ENCODE results near the gene NDRG3. TPM values are rescaled to one million over a fixed set of nuclear protein-coding genes. Genes with fewer than 3 reads are reported as not detected.
"Not testable (repeated sequence)": the region's sequence is repeated elsewhere in the genome, so short reads cannot be mapped to it uniquely, and the experiment has no call there.

NDRG3 gene
- total RNA-seq, 1 donor from 2014 or later: 11.3 TPM

DNA sequence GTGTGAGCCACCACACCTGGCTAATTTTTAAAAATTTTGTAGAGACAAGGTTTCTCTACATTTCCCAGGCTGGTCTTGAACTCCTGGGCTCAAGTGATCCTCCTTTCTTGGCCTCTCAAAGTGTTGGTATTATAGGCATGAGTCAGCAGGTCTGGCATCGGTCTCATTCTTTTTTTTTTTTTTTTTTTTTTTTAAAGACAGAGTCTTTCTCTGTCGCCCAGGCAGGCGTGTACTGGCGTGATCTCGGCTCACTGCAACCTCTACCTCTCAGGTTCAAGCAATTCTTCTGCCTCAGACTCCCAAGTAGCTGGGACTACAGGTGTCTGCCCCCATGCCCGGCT, 137.5 kb downstream of the NDRG3 start:
- not testable (repeated sequence) for DNase-seq (ENCODE audit: low read depth in 2 of 2)

GRCh38 chr20:36607586-36608387, 138.1 kb downstream of the NDRG3 start:
- DNase-seq (ENCODE audit: low read depth in 2 of 2): no peak

- peak; percentile 39 to 41 for DNase-seq (ENCODE audit: low read depth in 2 of 2)
Measured at GRCh38 chr20:36606158-36607066, 139.5 kb downstream of the NDRG3 start.

DNA sequence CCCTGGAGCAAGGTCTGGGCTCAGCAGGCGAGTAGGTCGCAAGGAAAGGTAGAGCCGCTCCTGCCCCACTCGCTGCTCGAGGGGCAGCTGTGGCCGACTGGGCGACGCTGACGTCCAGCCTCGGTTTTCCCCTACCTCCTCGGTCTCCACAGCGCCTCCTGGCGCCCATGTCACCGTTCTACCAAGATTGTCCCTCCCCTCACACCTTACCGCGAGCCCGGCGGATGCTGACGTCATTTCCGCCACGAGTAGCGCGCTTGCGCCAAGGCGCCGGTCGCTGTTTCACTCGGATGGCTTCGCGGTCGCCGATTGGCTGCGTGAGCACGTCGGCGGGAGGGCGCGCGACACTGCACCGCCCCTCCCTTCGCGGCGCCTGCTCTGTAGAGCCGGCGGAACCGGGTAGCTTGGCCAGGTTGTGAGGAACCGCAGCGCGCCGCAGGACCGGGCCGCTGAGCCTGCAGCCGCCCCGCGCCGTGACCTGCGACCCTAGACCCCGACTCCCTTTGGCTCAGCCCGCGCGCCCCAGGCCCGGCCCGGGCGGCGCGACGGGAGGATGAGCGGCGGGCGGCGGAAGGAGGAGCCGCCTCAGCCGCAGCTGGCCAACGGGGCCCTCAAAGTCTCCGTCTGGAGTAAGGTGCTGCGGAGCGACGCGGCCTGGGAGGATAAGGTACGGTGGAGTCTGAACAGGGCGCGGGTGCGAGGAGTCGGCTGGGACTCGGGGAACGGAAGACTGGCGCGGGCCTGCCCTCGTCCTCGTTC, 140.3 kb downstream of the NDRG3 start, which contains the start of gene RAB5IF:
TSS of gene RAB5IF (plus strand) at position 381 of the 759 bp plus-strand sequence. CDS start at position 554, 173 bp downstream.
- DNase-seq (ENCODE audit: low read depth in 2 of 2): peak; percentile 99 to 100

- DNase-seq (ENCODE audit: low read depth in 2 of 2): peak in 1 of 2 donors; percentile 41
Measured at GRCh38 chr20:36604952-36605398, 140.9 kb downstream of the NDRG3 start.

Other genes with a start within 250 kb of the NDRG3 start
- gene MYL9, start 204.6 kb downstream of the NDRG3 start, total RNA-seq: 0.60 and 1.1 TPM in 2 replicates
- 15.5 and 22.0 TPM in 2 replicates for gene TGIF2, start 172.5 kb downstream of the NDRG3 start, total RNA-seq
- gene RAB5IF, start 140.3 kb downstream of the NDRG3 start, total RNA-seq: 73.2 and 77.0 TPM in 2 replicates
- gene SLA2, start 99.9 kb downstream of the NDRG3 start, total RNA-seq: not detected in 2 replicates
- 10.3 and 12.2 TPM in 2 replicates for gene DSN1, start 27.7 kb upstream of the NDRG3 start, total RNA-seq
- under 0.01 TPM in 1 of 2 replicates, not detected in the other for gene TLDC2, start 130.0 kb upstream of the NDRG3 start, total RNA-seq
- gene SAMHD1, start 205.6 kb upstream of the NDRG3 start, total RNA-seq: 8.9 and 17.2 TPM in 2 replicates